ENCODE data around the gene MYBL2.

Gene MYBL2

DNA sequence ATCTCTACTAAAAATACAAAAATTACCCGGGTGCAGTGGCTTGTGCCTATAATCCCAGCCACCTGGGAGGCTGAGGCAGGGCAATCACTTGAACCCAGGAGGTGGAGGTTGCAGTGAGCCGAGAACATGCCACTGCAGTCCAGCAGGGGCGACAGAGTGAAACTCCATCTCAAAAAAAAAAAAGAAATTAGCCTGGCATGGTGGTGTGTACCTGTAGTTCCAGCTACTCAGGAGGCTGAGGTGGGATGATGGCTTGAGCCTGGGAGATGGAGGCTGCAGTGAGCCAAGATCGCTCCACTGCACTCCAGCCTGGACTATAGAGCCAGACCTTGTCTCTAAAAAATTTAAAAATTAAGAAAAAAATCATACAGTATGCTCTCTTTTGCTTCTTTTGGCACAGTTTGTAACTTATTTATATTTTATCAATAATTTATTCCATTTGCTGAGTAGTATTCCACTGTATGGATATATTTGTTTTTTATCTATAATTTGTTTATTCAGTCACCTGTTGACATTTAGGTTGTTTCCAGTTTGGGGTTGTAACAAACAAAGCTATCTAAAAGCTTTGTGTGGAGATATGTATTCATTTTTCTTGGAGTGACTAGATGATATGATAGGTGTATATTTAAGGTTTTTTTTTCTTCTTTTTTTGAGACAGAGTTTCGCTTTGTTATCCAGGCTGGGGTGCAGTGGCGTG, 8.0 kb upstream of the MYBL2 start:
- no peak for FAIRE-seq
- TF ChIP-seq POLR2A (IDR thresholded peaks at IDR 0.05; ENCODE audit: low read depth, low read length) (no peak), TAF1 (IDR thresholded peaks at IDR 0.05; ENCODE audit: low read depth, low read length) (no peak), PAX5 (IDR thresholded peaks at IDR 0.05; ENCODE audit: insufficient read depth, low read length, severe bottlenecking) (no peak), POLR2AphosphoS5 (IDR thresholded peaks at IDR 0.05; ENCODE audit: low read depth, low read length) (no peak), SPI1 (IDR thresholded peaks at IDR 0.05; ENCODE audit: low read depth, low read length) (no peak), POU2F2 (IDR thresholded peaks at IDR 0.05; ENCODE audit: low read depth, low read length) (no peak)
- no peak for DNase-seq (ENCODE audit: insufficient read length, low spot score)

DNA sequence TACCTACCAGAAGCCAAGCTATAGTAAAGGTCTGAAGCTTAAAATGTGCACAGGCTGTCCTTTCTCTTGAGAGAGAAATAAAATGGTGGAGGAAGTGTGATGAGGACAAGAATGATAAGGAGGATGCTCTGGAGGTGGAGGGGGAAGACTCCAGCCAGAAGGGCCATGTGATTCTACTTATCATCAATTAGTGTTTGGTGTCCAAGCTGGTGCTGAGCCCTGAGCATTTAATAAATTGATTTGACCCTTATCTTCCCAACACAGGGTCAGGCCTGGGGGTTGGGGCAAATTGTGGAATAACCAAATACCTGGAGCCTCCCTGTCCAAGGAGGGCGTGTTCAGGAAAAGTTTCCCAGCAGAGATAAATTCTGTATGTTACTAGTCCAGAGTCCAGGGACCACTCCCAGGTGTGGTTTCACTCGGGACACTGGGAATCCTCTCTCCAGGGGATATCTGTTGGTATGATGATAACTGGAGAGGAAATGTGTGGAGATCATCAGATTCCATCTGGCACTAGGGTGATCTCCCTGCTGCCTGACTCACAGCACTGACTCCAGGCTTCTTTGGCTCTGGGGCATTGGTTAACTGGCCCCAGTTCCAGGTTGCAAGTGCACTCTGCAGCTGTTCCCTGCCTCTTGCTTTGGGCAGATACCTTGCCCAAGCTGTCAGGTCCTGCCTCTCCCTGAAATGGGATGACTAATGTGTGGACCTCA, 3.8 kb upstream of the MYBL2 start:
- DNase-seq (ENCODE audit: insufficient read length, low spot score) (no peak), FAIRE-seq (no peak)
- TF ChIP-seq POLR2A (IDR thresholded peaks at IDR 0.05; ENCODE audit: low read depth, low read length) (no peak), SPI1 (IDR thresholded peaks at IDR 0.05; ENCODE audit: low read depth, low read length) (no peak), PAX5 (IDR thresholded peaks at IDR 0.05; ENCODE audit: insufficient read depth, low read length, severe bottlenecking) (no peak), POLR2AphosphoS5 (IDR thresholded peaks at IDR 0.05; ENCODE audit: low read depth, low read length) (no peak), TAF1 (IDR thresholded peaks at IDR 0.05; ENCODE audit: low read depth, low read length) (no peak), POU2F2 (IDR thresholded peaks at IDR 0.05; ENCODE audit: low read depth, low read length) (no peak)

- FAIRE-seq, result no peak
- TF ChIP-seq TAF1 (IDR thresholded peaks at IDR 0.05; ENCODE audit: low read depth, low read length) (no peak), PAX5 (IDR thresholded peaks at IDR 0.05; ENCODE audit: insufficient read depth, low read length, severe bottlenecking) (no peak), SPI1 (IDR thresholded peaks at IDR 0.05; ENCODE audit: low read depth, low read length) (no peak), POLR2AphosphoS5 (IDR thresholded peaks at IDR 0.05; ENCODE audit: low read depth, low read length) (no peak), POU2F2 (IDR thresholded peaks at IDR 0.05; ENCODE audit: low read depth, low read length) (no peak), POLR2A (IDR thresholded peaks at IDR 0.05; ENCODE audit: low read depth, low read length) (no peak)
- no peak for DNase-seq (ENCODE audit: insufficient read length, low spot score)
Observed at GRCh38 chr20:43665466-43666176, 1.3 kb upstream of the MYBL2 start.

DNA sequence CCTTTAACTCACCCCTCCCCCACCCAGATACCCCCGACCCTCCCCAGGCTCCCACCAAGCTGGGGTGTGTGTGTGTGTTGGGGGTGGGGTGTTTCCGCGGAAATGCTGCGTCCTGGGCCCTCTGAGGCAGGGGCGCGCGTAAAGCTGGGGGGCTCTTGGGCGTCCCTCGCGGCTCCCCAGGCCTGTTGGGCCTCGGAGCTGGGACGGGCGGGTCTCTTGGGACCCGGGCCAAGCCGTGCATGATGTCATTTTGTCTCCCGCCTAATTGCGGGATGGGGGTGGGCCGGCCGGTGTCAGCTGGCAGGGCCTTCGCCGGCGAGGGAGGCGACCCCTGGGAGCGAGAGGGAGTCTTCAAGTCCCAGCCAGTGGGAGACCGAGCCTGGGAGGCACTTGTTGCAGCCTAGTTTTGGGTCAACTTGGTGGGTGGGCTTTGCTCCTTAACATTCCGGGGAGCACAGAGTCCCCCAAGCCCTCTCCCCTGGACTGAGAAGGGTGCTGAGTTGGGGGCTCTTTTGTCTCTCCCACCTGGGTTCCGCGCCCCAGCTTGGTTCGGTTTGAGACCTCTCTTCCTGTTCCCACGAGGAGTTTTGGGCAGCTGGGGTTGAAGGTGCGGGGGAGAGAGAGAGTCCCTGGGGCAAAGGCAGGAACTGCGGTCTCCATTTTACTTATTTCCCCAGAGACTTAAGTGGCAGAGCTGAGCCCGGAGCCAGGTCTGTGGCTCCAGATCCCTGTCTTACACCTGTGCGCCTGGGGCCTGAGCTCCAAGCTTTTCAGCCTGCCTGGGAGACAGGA, 623 bp downstream of the MYBL2 start:
- peak; percentile 35 for DNase-seq (ENCODE audit: insufficient read length, low spot score)
- TF ChIP-seq POU2F2 (IDR thresholded peaks at IDR 0.05; ENCODE audit: low read depth, low read length), result no peak
- no peak for TF ChIP-seq SPI1 (IDR thresholded peaks at IDR 0.05; ENCODE audit: low read depth, low read length)
- no peak for TF ChIP-seq PAX5 (IDR thresholded peaks at IDR 0.05; ENCODE audit: insufficient read depth, low read length, severe bottlenecking)
- no peak for TF ChIP-seq TAF1 (IDR thresholded peaks at IDR 0.05; ENCODE audit: low read depth, low read length)
- TF ChIP-seq POLR2AphosphoS5 (IDR thresholded peaks at IDR 0.05; ENCODE audit: low read depth, low read length), result no peak
- TF ChIP-seq POLR2A (IDR thresholded peaks at IDR 0.05; ENCODE audit: low read depth, low read length), result no peak
- FAIRE-seq, result no peak

- DNase-seq (ENCODE audit: insufficient read length, low spot score) (no peak), FAIRE-seq (no peak)
- TF ChIP-seq SPI1 (IDR thresholded peaks at IDR 0.05; ENCODE audit: low read depth, low read length), result no peak
- TF ChIP-seq TAF1 (IDR thresholded peaks at IDR 0.05; ENCODE audit: low read depth, low read length), result no peak
- TF ChIP-seq POLR2A (IDR thresholded peaks at IDR 0.05; ENCODE audit: low read depth, low read length), result no peak
- no peak for TF ChIP-seq POLR2AphosphoS5 (IDR thresholded peaks at IDR 0.05; ENCODE audit: low read depth, low read length)
- TF ChIP-seq PAX5 (IDR thresholded peaks at IDR 0.05; ENCODE audit: insufficient read depth, low read length, severe bottlenecking), result no peak
- no peak for TF ChIP-seq POU2F2 (IDR thresholded peaks at IDR 0.05; ENCODE audit: low read depth, low read length)
Observed at GRCh38 chr20:43669332-43669731, 2.4 kb downstream of the MYBL2 start.

DNA sequence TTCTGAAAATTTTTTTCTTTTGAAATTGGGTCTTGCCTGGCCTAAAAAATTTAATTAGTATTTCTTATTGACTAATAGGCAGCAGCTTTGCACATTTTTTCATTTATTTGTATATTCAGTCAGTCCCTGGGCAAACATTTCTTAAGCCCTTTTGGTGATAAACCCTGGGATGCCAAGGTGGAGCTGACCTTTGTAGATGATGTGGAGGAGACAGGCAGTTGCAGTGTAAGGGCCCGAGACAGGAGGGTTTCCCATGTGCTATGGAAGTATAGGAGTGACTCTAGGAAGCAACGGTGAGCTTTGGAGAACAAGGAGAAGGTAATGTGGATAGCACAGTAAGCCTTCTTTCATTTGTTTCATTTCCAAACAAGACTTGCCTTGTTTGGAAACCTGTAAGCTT, 3.5 kb downstream of the MYBL2 start:
- TF ChIP-seq POLR2A (IDR thresholded peaks at IDR 0.05; ENCODE audit: low read depth, low read length) (no peak), POLR2AphosphoS5 (IDR thresholded peaks at IDR 0.05; ENCODE audit: low read depth, low read length) (no peak), PAX5 (IDR thresholded peaks at IDR 0.05; ENCODE audit: insufficient read depth, low read length, severe bottlenecking) (no peak), SPI1 (IDR thresholded peaks at IDR 0.05; ENCODE audit: low read depth, low read length) (no peak)
- DNase-seq (ENCODE audit: insufficient read length, low spot score) (no peak), FAIRE-seq (no peak)

- FAIRE-seq, result no peak
- TF ChIP-seq PAX5 (IDR thresholded peaks at IDR 0.05; ENCODE audit: insufficient read depth, low read length, severe bottlenecking), result no peak
- TF ChIP-seq TAF1 (IDR thresholded peaks at IDR 0.05; ENCODE audit: low read depth, low read length), result no peak
- no peak for TF ChIP-seq POLR2AphosphoS5 (IDR thresholded peaks at IDR 0.05; ENCODE audit: low read depth, low read length)
- TF ChIP-seq SPI1 (IDR thresholded peaks at IDR 0.05; ENCODE audit: low read depth, low read length), result no peak
- DNase-seq (ENCODE audit: insufficient read length, low spot score), result no peak
Observed at GRCh38 chr20:43676368-43676767, 9.5 kb downstream of the MYBL2 start.

- DNase-seq (ENCODE audit: insufficient read length, low spot score), result no peak
- peak; percentile 51 for FAIRE-seq
- TF ChIP-seq PAX5 (IDR thresholded peaks at IDR 0.05; ENCODE audit: insufficient read depth, low read length, severe bottlenecking) (no peak), TAF1 (IDR thresholded peaks at IDR 0.05; ENCODE audit: low read depth, low read length) (no peak)
Observed at GRCh38 chr20:43680981-43681380, 14.1 kb downstream of the MYBL2 start.

DNA sequence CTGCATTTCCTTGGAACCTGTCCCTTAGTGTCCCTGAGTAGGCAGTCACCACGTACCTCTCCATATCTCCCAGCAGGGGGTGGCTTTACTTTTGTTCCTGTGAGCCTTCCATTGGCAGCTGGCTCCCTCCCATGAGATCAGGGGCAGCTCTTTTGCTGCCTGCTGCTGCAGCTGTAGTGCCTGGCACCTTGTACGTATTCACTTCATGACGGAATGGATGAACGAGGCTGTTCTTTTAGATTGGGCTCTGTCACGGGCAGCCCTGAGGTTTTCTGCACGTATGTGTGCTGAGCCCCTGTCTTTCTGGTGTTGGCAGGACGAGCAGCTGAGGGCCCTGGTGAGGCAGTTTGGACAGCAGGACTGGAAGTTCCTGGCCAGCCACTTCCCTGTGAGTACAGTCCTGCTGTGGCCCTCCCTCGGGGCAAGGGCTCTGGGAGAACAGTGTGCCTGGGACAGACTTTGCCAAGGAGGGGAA, 14.6 kb downstream of the MYBL2 start:
- FAIRE-seq, result no peak
- DNase-seq (ENCODE audit: insufficient read length, low spot score), result no peak
- TF ChIP-seq POLR2A (IDR thresholded peaks at IDR 0.05; ENCODE audit: low read depth, low read length) (no peak; the same call in 1 of the 2 replicates), POU2F2 (IDR thresholded peaks at IDR 0.05; ENCODE audit: low read depth, low read length) (no peak), SPI1 (IDR thresholded peaks at IDR 0.05; ENCODE audit: low read depth, low read length) (no peak), POLR2AphosphoS5 (IDR thresholded peaks at IDR 0.05; ENCODE audit: low read depth, low read length) (no peak), PAX5 (IDR thresholded peaks at IDR 0.05; ENCODE audit: insufficient read depth, low read length, severe bottlenecking) (no peak), TAF1 (IDR thresholded peaks at IDR 0.05; ENCODE audit: low read depth, low read length) (0 out of 2 replicates have a peak, but pooled peaks have one; percentile 1)

Data from GM12891 (cell line).